ENCODE results near the gene RNF167.

- TF ChIP-seq, protein P1, sequence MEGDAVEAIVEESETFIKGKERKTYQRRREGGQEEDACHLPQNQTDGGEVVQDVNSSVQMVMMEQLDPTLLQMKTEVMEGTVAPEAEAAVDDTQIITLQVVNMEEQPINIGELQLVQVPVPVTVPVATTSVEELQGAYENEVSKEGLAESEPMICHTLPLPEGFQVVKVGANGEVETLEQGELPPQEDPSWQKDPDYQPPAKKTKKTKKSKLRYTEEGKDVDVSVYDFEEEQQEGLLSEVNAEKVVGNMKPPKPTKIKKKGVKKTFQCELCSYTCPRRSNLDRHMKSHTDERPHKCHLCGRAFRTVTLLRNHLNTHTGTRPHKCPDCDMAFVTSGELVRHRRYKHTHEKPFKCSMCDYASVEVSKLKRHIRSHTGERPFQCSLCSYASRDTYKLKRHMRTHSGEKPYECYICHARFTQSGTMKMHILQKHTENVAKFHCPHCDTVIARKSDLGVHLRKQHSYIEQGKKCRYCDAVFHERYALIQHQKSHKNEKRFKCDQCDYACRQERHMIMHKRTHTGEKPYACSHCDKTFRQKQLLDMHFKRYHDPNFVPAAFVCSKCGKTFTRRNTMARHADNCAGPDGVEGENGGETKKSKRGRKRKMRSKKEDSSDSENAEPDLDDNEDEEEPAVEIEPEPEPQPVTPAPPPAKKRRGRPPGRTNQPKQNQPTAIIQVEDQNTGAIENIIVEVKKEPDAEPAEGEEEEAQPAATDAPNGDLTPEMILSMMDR (IDR thresholded peaks at IDR 0.05) = no peak
- no peak for TF ChIP-seq EP300 (IDR thresholded peaks at IDR 0.05)
Observed at GRCh38 chr17:4970273-4970672, 30.2 kb downstream of the RNF167 start.

Data from ovary (tissue), 3 donors.